ENCODE results near the gene ZDHHC1. TPM values are rescaled to one million over a fixed set of nuclear protein-coding genes. Genes with fewer than 3 reads are reported as not detected.

ZDHHC1 gene
- total RNA-seq, 2 donors from 2014 or later, result 20.3 to 69.8 TPM

DNA sequence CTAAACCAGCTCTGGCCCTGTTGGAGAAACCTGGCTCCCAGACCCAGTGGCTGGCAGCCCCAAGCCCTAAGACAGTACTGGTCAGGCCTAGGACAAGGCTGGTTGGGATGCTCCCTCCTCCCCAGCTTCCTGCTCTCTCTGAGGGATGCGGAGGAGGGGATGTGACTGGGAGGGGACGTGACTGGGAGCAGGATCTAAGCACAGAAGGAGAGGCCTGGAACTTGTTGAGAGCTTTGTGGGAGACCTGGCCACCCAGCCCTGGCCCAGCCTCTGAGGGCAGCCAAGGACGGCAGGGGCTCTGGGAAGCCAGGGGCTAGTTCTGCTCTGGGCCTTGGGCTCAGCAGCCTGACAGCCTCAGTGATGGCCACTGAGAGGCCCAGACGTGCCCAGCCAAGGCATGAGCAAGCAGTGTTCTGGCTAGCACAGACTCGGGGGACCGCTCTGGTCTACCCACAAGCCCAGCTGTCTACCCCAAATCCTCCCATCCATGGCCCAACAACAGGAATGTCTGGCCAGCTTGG, 41.9 kb upstream of the ZDHHC1 start:
- Histone ChIP-seq H3K36me3 (no peaks in the 10 kb centered on the region), H3K27ac (peak overlapping the region; percentile 91 to 92), H3K4me1 (replicated peaks) (peaks cover 61% of the 10 kb centered on the region), H3K4me3 (no peak overlapping the region), H3K27me3 (replicated peaks; ENCODE audit: insufficient read depth) (no peaks in the 10 kb centered on the region), H3K9me3 (no peaks in the 10 kb centered on the region)
- DNase-seq (ENCODE audit: low spot score), result no peak
- intact Hi-C loops (cut with DNase I), result no loop called here
- WGBS, result 74% methylated on average over 6 of the region's 6 CpGs
- TF ChIP-seq POLR2A (IDR thresholded peaks at IDR 0.05) (no peak), POLR2AphosphoS5 (IDR thresholded peaks at IDR 0.05) (no peak)
- TF ChIP-seq, protein P1, sequence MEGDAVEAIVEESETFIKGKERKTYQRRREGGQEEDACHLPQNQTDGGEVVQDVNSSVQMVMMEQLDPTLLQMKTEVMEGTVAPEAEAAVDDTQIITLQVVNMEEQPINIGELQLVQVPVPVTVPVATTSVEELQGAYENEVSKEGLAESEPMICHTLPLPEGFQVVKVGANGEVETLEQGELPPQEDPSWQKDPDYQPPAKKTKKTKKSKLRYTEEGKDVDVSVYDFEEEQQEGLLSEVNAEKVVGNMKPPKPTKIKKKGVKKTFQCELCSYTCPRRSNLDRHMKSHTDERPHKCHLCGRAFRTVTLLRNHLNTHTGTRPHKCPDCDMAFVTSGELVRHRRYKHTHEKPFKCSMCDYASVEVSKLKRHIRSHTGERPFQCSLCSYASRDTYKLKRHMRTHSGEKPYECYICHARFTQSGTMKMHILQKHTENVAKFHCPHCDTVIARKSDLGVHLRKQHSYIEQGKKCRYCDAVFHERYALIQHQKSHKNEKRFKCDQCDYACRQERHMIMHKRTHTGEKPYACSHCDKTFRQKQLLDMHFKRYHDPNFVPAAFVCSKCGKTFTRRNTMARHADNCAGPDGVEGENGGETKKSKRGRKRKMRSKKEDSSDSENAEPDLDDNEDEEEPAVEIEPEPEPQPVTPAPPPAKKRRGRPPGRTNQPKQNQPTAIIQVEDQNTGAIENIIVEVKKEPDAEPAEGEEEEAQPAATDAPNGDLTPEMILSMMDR (IDR thresholded peaks at IDR 0.05), result no peak

DNA sequence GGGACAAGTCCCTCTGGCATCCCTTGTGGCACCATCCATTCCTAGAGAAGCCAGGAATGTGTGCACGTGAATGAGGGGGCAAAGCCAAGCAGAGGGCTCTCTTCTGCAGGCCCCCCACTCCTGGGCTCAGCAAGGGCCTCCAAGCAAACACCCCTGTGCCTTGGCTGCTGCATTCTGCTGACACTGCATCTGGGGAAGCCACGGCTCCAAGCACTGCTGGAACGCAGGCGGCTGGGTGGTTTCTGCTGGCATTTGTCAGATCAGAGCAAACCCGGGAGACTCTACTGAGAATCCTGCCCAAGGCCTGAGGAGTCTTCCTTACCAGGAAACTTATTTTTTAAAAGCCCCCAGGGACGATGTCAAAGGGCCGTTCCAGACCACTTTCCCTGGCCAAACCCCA, 41.3 kb upstream of the ZDHHC1 start:
- no peak overlapping the region for H3K4me3 ChIP-seq
- no peaks in the 10 kb centered on the region for H3K9me3 ChIP-seq
- H3K27me3 ChIP-seq (replicated peaks; ENCODE audit: insufficient read depth), result no peaks in the 10 kb centered on the region
- intact Hi-C loops (cut with DNase I), result no loop called here
- WGBS, result 43% methylated on average over 7 of the region's 7 CpGs
- no peak for DNase-seq (ENCODE audit: low spot score)
- H3K4me1 ChIP-seq (replicated peaks), result peaks cover 61% of the 10 kb centered on the region
- TF ChIP-seq, protein P1 (IDR thresholded peaks at IDR 0.05), result no peak
- TF ChIP-seq POLR2A (IDR thresholded peaks at IDR 0.05), result no peak
- TF ChIP-seq POLR2AphosphoS5 (IDR thresholded peaks at IDR 0.05), result no peak
- H3K27ac ChIP-seq, result peak overlapping the region; percentile 91 to 92
- no peaks in the 10 kb centered on the region for H3K36me3 ChIP-seq

DNA sequence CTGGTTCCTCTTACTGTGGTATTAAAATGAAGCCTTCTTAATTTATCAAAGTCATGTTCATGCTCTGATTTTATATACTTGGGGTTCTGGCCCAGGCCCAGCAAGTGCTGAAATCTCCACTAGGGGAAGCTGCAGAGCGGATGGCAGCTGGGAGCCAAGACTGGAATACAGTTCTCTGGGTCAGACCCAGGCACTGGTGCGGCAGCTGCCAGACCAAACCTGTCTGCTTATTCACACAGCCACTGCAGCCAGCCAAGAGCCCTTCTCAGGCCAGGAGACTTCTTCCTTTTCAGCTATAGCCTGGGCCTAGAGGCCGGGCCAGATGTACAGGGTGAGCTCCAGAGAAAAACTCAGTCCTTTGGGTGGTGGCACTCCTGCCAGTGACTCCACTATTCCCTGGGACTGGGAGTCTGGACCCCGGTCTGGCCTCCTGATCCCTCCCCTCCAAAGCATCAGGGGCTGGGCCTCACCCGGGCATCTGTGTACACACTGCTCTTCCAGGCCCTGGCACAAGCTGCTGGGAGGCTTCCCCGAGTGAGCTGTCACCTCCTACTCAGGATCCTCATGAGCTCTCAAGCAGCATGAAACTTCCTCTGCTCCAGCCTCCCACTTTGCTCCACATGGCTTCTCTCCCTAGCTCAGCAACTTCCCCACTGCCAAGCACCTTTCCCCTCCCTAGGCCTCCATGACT, 40.3 kb upstream of the ZDHHC1 start:
- no peak overlapping the region for H3K4me3 ChIP-seq
- H3K36me3 ChIP-seq, result no peaks in the 10 kb centered on the region
- 21% methylated on average over 6 of the region's 6 CpGs for WGBS
- peak overlapping the region; percentile 91 to 92 for H3K27ac ChIP-seq
- no peaks in the 10 kb centered on the region for H3K27me3 ChIP-seq (replicated peaks; ENCODE audit: insufficient read depth)
- no peak for TF ChIP-seq POLR2A (IDR thresholded peaks at IDR 0.05)
- peak; percentile 82 for TF ChIP-seq POLR2AphosphoS5 (IDR thresholded peaks at IDR 0.05)
- TF ChIP-seq, protein P1 (IDR thresholded peaks at IDR 0.05), result peak in 3 of 4 experiments; percentile 40 to 77 (median 65)
- peak; percentile 82 for DNase-seq (ENCODE audit: low spot score)
- no peaks in the 10 kb centered on the region for H3K9me3 ChIP-seq
- intact Hi-C loops (cut with DNase I), result no loop called here
- H3K4me1 ChIP-seq (replicated peaks), result peaks cover 64% of the 10 kb centered on the region

DNA sequence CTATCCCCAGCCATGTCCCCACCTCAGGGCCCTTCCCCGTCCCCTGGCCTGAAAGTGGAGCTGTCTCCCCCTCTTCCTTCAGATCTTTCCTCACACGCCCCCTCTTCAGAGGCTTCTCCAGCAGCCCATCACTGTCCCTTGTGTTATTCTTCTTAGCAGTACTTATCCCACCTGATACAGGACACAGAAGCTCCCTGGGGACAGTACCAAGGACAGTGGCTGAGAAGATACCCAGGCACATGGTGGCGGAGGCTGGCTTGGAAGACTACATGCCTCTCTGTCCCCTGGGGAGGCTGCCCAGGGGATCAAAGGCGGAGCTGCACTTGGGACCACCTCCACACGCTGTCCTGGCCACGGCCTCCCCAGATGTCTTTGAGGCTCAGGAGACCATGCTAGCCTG, 38.6 kb upstream of the ZDHHC1 start:
- DNase-seq (ENCODE audit: low spot score), result no peak
- 88% methylated on average over 6 of the region's 6 CpGs for WGBS
- no peaks in the 10 kb centered on the region for H3K9me3 ChIP-seq
- H3K36me3 ChIP-seq, result no peaks in the 10 kb centered on the region
- TF ChIP-seq, protein P1 (IDR thresholded peaks at IDR 0.05), result no peak
- TF ChIP-seq POLR2AphosphoS5 (IDR thresholded peaks at IDR 0.05), result no peak
- no peak for TF ChIP-seq POLR2A (IDR thresholded peaks at IDR 0.05)
- intact Hi-C loops (cut with DNase I), result no loop called here
- H3K27ac ChIP-seq, result peak overlapping the region in 1 of 2 donors; percentile 86
- H3K27me3 ChIP-seq (replicated peaks; ENCODE audit: insufficient read depth), result no peaks in the 10 kb centered on the region
- H3K4me1 ChIP-seq (replicated peaks), result peaks cover 61% of the 10 kb centered on the region
- no peak overlapping the region for H3K4me3 ChIP-seq

DNA sequence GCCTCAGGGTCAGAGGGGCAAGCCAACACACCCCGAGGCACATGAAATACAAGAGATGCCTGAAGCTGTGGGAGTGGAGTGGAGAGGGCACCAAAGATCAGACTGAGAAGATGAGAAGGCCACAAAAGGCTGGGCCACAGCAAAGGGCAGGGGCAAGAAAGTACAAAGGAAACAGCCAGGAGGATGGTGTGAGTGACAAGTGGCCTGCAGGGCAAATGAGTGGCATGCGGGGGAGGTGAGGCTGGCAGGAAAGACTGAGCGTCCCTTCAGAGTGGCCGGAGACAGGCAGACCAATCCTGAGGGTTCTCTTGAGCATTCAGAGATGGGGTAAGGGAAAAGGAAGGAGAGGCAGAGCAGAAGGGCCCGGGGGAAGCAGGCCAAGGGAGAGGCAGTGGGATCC, 37.8 kb upstream of the ZDHHC1 start:
- WGBS, result 94% methylated on average over 5 of the region's 5 CpGs
- Histone ChIP-seq H3K36me3 (no peaks in the 10 kb centered on the region), H3K27ac (peak overlapping the region; percentile 21 to 86), H3K4me3 (no peak overlapping the region), H3K9me3 (no peaks in the 10 kb centered on the region), H3K27me3 (replicated peaks; ENCODE audit: insufficient read depth) (no peaks in the 10 kb centered on the region), H3K4me1 (replicated peaks) (peaks cover 56% of the 10 kb centered on the region)
- intact Hi-C loops (cut with DNase I), result no loop called here
- DNase-seq (ENCODE audit: low spot score), result no peak
- TF ChIP-seq POLR2AphosphoS5 (IDR thresholded peaks at IDR 0.05) (no peak), POLR2A (IDR thresholded peaks at IDR 0.05) (no peak)
- TF ChIP-seq, protein P1 (IDR thresholded peaks at IDR 0.05), result no peak

All from prostate gland (tissue), 2 donors.